ENCODE data around the gene KCNAB2.

KCNAB2 gene

DNA sequence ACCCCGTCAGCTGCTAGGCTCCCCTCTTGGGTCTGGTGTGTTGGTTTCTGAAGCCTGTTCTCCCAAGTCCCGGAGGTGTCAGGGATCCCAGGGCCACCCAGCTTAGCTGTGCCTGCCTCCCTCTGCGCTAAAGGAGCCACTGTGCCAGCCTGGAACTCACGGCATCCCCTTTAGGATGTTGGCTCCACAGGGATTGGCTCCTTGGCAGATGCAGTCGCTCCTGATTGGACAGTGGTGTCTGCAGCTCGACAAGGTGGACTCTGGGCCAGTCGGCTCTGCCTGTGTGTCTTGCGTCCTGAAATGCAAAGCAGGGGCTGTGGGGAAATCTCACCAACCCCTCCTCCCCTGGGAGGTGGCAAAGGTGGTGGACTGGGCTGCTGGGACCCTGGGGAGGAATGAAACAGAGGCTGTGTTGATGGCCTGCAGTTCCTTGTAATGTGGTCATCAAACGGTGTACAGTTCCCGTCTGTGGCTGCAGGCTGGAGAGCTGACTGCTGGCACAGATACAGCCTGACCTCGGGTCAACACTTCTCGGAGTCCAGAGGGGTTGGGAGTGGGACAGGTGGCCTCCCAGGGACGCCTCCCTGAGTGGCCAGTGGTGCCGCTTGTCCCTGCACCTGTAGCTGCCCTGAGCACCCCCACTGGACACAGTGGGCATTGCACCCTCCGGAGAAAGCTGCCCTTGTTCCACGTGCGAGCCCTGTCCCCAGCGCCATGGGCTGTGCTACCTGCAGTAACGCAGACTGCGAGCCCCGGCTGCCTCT, 11.5 kb upstream of the KCNAB2 start:
- FAIRE-seq = no peak

DNA sequence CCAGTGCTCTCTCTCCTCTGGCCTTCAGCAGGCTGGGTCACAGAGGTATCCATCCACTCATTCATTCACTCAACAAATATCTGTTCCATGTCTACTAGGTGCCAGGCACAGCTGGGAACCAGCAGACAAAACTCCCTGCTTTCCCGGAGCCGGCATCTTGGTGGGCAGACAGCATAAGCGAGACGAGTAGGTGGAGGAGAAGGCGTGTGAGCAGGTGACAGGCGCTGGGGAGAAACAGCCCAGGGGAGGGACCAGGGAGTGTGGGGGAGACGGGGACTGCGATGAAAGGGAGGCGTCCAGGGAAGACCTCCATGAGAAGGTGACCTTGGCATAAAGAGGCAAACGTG, 11.0 kb upstream of the KCNAB2 start:
- no peak for FAIRE-seq

DNA sequence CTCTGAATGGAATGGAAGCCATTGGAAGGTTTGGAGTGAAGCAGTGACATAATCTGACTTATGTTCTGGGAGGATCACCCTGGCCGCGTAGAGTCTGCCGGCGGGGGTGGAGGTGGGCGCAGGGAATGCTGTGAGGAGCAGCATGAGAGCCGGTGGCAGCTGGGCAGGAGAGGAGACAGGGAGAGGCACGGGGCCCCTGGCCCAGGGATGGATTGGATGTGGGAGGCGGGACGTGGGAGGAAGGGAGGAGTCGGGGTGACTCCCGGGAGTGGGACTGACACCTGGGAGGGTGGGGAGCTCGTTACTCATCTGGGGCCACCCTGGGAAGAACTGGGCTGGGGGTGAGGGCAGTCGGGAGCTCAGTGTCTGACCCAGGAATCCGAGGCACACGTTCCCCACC, 10.4 kb upstream of the KCNAB2 start:
- no peak for FAIRE-seq

DNA sequence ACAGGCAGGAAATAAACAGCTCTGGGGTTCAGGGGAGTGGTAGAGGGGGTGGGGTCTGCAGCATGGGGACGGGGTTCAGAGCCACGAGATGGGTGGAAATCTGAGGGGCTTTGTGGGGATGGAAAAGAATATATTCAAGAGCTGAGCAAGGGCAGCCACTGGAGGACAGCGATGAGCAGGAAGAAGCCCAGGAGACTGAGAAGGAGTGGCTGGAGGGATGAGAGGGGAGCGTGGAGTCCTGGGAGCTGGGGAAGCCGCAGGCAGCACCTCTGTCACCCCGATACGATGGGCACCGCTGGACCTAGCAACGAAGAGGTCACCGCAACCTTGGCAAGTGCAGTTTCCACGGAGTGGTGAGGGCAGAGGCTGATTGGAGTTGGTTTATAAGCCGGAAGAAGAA, 10.0 kb upstream of the KCNAB2 start:
- no peak for FAIRE-seq

DNA sequence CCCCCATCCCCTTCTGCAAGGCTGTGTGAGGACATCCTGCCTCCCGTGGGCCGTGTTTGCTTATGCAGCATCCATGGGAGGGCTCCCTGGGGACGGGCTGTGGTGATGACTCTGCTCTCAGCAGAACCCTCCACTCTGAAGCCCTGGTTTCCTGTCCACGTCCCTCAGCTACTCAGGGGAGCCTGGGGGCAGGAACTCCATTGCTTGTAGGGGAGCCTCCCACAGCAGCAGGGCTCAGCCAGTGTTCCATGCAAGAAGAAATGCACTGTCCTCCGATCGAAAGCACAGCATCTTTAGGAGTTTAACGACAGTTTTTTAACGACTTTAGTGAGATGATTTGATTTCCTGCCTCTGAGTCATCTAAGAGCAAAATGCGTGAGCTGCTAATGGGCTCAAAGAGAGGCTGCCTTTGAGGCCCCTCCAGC, 8.3 kb upstream of the KCNAB2 start:
- no peak for FAIRE-seq

DNA sequence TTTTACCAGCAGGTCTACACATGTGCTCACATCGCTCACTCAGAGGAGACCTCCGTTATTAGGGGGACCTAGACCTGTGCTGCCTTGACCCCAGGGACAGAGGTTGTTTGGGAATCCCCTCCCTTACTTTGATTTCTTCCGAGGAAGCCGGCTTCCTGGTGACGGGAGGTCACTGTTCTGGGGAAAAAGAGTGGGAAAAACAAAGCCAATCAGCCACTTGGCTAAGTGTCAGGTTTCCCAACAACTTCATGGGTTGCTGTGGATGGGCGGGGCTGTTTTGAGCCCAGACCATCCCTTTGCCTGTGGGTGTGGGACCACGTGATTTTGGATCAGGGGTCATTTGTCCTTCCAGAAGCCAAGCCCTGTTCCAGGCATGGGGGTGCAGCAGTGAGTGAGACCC, 7.1 kb upstream of the KCNAB2 start:
- FAIRE-seq = no peak

DNA sequence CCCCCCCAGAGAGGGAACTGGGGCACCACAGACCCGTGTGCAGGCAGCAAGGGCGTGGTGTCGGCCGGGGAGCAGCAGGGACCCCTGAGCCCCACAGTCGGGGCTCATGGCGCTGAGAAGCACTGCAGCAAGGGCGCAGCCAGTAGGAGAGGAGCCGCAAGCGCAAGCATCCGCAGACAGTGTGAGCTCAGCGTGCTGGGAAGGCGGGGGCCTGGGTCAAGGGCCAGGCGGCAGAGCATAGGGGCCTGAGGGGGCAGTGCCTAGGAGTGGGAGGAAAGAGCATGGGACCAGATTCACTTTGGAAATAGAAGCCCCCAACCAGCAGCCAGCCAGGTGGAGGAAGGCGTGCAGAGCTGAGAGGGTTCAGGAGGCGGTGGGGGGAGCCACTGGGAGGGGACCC, 6.7 kb upstream of the KCNAB2 start:
- FAIRE-seq = no peak

DNA sequence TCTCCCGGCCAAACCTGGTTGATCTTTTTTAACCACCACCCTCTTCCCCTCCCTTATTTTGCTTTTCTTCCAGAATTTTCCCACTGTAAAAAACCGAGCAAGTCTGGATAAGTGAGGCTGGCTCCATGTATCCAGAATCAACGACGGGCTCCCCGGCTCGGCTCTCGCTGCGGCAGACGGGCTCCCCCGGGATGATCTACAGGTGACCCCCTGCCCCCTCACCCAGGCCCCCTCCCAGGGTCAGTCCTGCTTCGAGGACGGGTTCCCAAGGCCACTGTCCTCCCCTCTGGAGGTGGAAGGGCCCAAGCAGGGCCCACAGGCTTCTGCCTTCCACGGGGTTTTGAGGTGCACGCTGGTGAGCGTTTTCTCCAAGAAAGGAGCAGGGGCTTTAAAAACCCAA, 5.2 kb upstream of the KCNAB2 start:
- no peak for FAIRE-seq

DNA sequence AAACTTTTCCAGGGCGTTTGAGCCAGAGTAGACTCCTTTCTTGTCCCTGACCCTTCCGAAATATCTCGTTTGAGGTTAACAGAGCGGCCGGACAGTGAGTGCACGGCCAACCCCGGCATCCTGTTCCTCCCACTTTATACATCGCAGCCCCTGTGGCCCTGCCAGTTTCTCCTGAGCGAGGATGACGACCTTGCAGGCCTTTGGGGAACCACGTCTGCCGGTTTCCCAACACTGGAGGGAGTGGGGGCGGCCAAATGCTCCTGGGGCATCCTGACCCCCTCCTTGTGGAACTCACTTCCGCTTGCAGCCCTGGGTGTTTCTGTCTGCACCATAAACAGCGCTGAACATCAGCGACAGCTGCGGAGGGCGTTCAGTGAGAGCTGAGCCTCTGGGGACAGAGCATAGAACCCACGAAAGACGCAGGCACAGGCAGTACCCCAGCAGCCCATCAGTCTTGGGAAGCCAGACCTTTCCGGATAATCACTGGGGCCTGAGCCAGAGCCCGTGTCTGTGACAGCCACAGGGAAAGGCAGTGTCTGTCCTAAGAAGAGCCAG, 4.8 kb upstream of the KCNAB2 start:
- no peak for FAIRE-seq

DNA sequence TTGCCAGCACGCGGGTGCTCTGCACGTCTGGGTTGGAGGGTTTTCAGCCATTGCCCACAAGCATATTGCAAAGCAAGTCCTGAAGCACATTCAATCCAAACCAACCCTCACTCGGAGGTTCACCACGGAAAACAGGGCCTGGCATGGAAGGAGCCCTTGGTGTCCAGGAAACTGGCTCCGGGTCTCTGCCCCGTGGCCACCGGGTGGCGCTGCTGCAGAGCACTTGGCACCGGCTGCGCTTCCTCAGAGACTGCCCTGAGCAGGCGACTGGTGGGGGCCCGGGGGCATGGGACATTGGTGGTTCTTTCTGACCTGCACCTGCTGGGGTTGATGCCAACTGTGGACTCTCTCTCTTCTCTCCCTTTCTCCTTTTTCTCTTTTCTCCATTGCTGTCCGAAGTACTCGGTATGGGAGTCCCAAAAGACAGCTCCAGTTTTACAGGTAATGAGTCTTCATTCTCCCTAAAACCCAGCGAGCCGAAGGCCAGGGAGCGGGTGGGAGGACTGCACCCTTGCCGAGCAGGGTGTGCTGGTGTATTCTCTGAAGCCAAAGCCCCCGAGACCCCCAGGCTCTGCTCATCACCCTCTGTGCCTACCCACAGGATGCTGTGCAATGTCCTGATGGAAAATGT, 4.1 kb upstream of the KCNAB2 start:
- no peak for FAIRE-seq

DNA sequence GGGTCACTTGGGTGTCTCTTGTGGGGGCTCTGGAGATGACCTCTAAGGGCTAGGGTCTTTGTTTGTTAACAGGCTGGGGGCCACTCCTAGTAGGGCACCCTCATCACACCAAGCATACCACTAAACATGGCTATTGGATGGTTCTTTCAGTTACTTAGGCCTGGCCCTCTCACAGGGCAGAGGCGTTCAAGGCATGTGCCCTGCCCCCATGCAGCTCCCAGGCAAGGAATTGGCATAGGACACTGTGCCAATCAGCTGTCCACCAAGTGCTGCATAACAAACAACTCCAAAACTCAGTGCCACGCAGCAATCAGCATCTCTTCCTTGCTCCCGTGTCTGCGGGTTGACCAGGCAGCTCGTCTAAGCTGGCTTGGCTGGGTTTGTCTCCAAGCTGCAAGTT, 2.1 kb upstream of the KCNAB2 start:
- FAIRE-seq = no peak

DNA sequence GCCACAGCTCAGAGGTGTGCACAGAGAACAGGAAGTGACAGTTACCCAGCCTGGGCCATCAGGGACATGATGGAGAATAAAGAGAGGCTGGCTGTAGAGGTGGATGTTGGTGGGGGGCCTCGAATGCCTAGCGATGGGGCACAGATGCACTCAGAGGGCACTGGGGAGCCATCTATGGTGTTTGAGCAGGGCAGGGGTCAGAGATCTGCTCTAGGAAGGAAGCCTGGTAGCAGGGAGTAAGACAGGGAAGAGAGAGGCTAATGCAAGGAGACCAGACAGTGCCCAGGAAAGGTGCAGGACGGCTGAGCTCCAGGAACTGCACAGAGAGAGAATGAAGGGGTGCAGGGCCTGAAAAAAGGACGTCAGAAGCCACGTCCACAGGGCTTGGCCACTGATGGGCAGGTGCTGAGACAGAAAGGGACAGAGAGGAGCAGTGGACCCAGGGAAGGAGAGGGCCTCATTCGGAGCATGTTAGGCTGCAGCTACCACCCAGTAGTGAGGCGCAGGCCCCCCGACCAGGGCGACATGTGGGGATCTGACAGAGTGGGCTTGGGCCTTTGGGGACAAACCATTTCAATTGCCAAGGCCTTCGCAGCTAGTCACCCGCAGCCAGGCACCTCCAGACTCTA, 1.1 kb upstream of the KCNAB2 start:
- no peak for FAIRE-seq

DNA sequence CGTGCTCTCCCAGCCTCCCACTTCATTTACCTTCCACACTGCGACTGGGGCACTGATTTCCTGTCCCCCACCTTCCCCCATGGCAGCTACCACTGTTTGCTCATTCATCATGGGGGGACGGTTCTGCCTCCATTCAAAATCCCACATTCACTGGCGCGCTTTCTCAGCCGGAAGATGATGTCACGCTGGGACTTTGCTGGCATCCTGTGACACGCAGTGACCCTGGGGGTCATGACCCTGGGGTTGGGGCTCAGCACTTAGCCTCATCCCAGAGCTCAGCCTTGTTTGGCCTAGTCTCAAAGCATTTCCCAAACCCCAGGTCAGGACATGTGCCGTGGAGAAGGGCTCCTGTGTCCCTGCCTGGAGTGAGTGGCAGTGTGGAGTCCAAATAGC, 582 bp upstream of the KCNAB2 start:
- no peak for FAIRE-seq

DNA sequence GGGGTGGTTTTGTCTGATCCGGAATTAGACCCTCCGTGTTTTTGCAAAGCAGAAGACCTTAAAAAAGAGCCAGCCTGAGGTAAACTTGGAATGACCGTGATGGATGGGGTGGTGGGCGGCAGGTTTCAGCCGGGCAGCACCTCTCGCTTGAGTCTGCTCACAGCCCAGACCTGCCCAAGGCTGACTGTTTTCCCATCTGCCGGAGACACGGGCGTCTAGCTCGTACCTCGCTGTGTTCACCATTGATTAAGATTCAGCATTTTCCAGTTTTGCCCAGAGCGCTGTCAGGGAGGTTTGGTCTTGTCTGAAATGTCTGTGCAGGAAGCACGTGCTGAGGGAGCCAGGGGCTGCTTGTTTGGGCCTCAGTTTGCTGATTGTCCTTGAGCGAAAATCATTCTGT, 591 bp downstream of the KCNAB2 start:
- no peak for FAIRE-seq

DNA sequence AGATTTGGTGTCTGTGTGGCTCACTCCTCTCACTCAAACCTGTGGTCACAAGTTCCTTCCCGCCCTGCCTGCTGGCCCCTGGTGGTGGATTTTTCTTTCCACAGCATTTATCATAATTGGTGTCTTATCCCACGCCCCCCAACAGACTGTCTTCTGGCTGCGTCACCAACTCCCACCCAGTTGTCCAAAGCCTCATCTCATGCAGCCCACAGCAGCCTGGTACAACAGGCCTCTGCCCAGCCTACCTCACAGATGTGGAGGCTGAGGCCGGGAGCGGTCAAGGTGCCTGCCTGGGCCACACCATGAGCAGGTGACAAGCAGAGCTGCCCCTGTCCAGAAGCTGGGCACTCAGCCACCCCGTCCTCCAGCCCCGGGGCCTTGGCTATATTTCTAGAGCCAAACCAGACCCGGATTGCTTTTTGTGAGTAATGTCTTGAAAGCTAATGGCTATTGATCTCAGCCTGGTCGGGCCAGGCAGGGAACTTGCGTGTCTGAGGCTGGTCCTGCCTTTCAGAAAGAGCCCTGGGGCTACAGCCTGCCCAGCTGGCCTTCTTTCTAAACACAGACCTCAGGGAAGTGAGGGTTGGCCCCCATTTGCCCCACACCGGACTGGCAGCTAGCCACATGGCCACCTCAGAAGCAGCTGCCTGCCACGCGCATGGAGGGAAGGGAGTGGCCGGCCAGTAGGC, 2.6 kb downstream of the KCNAB2 start:
- no peak for FAIRE-seq

DNA sequence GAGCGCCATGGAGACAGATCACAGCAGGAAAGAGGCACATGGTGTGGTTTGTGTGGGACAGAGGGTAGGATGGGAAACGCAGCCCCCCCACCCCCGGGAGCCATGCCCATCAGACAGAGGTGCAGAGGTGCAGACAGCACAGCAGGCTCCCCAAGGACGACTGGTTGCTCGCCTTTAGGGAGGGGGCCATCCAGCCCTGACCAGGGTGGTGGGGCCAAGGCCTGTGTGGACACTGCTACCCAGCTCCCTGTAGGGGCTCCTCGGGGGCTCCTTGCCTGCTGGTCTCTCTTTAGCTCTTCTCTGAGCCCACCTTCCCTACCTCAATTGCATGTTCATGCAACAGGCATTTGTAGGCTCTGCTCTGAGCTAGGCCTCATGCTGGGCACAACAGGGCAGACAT, 3.7 kb downstream of the KCNAB2 start:
- FAIRE-seq = no peak

DNA sequence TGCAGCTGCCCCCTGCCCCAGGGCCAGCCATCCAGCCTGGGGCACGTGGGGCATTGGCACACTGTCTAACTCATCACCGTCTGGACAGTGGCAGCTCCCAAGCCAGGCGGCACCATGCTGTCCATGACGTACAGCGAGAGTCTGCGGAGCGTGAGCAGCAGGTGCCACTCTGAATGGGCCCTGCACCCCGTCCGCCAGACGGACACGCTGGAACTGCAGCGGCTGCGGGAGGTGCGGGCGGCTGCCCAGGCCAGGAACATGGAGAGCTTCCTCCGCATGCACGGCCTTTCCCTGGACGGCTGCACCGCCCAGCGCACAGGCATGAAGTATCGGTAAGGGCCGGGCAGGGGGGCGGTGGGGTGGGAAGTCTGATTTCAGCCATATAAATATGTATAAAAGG, 5.7 kb downstream of the KCNAB2 start:
- no peak for FAIRE-seq

DNA sequence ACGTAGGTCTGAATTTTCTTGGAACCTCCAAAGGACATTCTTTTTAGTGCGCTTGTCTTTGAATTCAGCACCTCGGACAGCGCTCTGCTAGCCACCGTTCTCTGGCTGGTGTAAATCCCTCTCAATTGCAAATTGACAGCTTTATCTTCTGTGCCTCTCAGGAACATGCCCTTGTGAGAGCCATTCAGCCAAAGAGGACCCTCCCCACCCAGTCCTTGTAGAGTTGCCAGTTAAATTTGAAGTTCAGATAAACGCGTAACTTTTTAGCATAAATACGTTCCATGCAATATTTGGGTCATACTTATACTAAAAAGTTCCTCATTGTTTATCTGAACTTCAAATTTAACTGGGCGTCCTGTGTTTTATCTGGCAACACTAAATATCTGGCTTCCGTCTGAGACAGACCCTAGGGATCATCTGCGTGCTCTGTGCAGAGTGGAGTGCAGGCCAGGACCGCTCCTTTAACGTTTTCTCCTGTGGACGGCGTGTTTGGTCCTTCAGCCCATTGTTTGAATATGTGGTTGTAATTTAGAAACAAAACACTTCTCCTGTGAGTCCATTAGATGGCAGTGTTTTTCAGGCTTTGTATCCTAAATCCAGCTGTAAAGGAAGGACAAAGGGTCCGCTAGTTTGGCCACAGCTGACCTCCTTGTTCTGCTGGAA, 7.0 kb downstream of the KCNAB2 start:
- FAIRE-seq = no peak

DNA sequence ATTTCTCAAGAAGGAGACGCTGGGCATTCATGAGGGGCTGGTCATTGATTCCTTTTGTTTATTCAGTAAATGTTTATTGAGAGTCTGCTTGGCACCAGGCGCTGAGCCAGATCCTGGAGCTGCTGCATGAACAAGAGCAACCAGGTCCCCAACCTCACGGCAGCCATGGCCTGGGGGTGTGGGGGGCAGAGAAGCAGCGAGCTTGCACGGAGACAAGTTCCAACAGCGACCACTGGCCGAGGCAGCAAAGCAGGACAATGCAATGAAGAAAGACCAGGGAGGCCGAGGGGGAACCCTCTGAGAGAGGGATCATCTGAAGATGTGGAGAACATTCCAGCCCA, 7.5 kb downstream of the KCNAB2 start:
- no peak for FAIRE-seq

DNA sequence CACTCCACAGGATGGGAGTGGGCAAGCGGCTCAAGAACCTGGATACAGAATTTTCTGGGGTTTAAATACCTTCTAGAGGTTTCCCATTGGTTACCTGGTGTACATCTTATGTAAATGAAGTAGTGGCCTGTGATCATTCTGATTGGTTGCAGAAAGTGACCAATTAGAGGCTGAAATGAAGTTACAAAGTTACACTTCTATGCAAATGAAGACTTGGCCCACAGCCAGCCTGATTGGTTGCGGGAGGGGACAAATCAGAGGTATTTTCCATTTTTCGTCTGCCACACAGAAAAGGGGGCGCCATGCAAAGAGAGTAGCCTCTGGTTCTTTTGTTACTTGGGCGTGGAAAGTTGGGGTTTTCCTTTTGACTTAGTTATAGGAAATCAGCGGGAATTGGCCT, 8.9 kb downstream of the KCNAB2 start:
- no peak for FAIRE-seq

DNA sequence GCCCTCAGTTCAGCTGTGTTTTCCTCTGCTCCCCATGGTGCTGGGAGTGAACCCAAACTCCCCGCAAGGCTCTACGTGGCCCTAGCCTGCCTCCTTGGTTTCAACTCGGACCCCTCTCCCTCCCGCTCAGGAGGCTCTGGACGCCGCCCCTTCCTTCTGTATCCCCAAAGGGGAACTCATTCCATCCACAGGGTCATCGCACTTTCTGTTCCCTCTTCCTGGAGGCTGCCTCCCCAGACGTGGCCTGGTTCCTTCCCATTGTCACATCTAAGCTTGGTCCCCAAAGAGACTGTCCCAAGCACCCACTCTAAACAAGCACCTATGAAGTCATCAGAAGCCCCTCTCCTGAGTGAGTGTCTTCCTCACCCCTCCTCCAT, 10.9 kb downstream of the KCNAB2 start:
- no peak for FAIRE-seq

DNA sequence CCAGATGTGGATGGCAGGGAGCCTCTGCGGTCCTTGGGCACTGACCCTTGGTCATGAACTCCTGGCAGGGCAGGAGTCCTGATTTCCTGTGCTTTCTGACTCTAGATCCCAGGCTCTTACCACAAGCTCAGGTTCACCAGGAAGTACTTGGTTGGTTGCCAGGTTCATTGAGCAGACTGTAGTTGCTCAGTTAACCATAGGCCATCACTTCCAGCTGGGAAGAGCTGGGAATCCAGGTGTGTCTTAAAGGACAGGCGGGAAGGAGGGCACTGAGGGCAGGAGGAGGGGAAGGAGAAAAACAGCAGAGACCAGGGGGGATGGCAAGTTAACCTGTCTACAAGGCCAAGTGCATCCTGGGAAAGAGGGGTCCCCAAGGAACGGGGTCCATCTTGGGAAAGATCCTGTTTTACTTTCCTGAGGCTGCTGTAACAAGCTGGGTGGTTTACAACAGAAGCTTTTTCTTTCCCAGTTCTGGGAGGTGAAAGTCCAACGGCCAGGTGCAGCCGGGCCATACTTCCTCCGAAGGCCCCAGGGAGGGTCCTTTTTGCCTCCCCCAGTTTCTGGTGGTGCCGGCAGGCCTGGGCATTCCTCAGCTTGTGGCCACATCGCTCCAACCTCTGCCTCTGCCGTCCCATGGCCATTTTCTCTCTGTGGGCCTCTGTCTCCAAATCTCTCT, 11.6 kb downstream of the KCNAB2 start:
- FAIRE-seq = no peak

DNA sequence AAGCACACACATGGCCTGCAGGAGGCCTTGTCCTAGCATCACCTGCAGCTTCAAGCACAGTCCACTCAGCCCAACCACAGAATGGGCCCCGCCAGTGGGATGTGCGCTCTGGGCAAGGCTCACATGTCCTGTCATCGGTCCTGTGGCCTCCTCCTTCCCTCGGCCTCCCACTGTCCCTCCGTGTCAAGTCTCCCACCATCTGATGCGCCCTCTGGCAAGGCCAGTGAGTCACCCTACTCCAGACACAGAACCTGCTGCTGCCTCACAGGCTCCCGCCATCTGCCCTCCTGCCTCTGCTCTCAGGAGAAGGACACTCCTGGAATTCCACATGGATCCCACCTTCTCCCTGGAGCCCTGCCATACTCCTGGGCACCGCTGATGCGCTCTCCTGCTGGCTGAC, 14.2 kb downstream of the KCNAB2 start:
- FAIRE-seq = no peak
